Activated T-cell treated with anti-CD3 and anti-CD28 coated beads, Interleukin-2, amount 50 U/mL, for 24 hours (primary cell): ENCODE results near the gene GABRB1.

Experiments used
- DNase-seq: peaks from one replicate; pipeline ENCODE4 v3.0.0-alpha.2; 2020
- H3K27ac Mint-ChIP-seq: 2 replicates; pipeline ENCODE4 v1.8.0; 2020; ENCODE audit warnings: mild to moderate bottlenecking, mixed read lengths
- H3K27me3 Mint-ChIP-seq: 2 replicates; pipeline ENCODE4 v1.8.0; 2020; ENCODE audit warnings: mixed read lengths
- H3K36me3 Mint-ChIP-seq: 2 replicates; pipeline ENCODE4 v1.8.0; 2020; ENCODE audit warnings: low read depth, mixed read lengths
- H3K4me1 Mint-ChIP-seq: 2 replicates; pipeline ENCODE4 v1.8.0; 2020; ENCODE audit warnings: low read depth, mixed read lengths
- H3K4me3 Mint-ChIP-seq: 2 replicates; pipeline ENCODE4 v1.8.0; 2020; ENCODE audit warnings: mild to moderate bottlenecking, moderate library complexity, mixed read lengths
- H3K9me3 Mint-ChIP-seq: 2 replicates; pipeline ENCODE4 v1.8.0; 2020; ENCODE audit warnings: mixed read lengths

GABRB1 gene

GRCh38 chr4:47469951-47470350 is 438.6 kb downstream of the GABRB1 start:
- no peaks in the 10 kb centered on the region for H3K9me3 Mint-ChIP-seq
- no peaks in the 10 kb centered on the region for H3K4me1 Mint-ChIP-seq
- H3K27ac Mint-ChIP-seq: no peak overlapping the region
- H3K36me3 Mint-ChIP-seq: no peaks in the 10 kb centered on the region
- no peak for DNase-seq
- H3K4me3 Mint-ChIP-seq: no peak overlapping the region
- H3K27me3 Mint-ChIP-seq: peaks cover 7% of the 10 kb centered on the region

DNA sequence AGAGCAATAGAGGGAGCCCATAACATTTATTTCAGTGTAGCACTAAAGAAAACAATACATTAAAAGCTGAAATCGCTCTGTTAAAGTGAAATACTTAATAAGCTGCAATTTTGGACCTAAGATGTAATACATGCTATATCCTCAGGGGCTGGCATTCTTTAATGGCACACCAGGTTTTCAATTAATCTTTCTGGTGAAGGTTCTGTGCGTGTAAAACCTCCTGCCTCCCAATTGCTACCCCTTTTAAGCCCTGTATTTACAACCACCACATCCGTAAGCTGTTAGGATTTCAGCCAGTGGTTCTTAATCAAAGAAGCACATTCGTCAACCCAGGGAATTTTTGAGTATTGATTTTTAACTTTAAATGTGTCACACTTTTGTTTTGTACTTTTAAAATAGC is 439.7 kb downstream of the GABRB1 start:
- no peaks in the 10 kb centered on the region for H3K9me3 Mint-ChIP-seq
- peaks cover 7% of the 10 kb centered on the region for H3K27me3 Mint-ChIP-seq
- no peak overlapping the region for H3K27ac Mint-ChIP-seq
- H3K4me3 Mint-ChIP-seq: no peak overlapping the region
- no peak for DNase-seq
- H3K36me3 Mint-ChIP-seq: no peaks in the 10 kb centered on the region
- no peaks in the 10 kb centered on the region for H3K4me1 Mint-ChIP-seq

DNA sequence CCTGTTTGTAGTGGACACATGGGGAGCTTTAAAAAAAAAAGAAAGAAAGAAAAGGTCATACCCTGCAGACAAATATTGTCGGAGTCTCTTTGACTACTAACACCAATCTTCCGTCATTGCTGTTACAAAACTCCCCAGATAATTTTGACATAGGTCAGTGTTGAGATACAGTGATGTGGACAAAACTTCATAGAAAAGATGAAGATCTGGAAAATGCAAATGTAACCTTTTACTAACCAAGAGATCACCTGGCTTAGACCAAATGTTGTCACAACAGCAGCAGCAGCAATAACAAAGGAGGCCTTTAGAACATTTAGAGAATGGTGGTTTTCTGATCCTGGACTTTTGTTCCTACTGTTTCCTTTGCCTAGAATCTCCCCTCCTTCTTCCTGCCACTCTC is 440.2 kb downstream of the GABRB1 start:
- Mint-ChIP-seq H3K4me1 (no peaks in the 10 kb centered on the region), H3K9me3 (no peaks in the 10 kb centered on the region), H3K27ac (no peak overlapping the region), H3K4me3 (no peak overlapping the region), H3K36me3 (no peaks in the 10 kb centered on the region), H3K27me3 (peaks cover 7% of the 10 kb centered on the region)
- no peak for DNase-seq

DNA sequence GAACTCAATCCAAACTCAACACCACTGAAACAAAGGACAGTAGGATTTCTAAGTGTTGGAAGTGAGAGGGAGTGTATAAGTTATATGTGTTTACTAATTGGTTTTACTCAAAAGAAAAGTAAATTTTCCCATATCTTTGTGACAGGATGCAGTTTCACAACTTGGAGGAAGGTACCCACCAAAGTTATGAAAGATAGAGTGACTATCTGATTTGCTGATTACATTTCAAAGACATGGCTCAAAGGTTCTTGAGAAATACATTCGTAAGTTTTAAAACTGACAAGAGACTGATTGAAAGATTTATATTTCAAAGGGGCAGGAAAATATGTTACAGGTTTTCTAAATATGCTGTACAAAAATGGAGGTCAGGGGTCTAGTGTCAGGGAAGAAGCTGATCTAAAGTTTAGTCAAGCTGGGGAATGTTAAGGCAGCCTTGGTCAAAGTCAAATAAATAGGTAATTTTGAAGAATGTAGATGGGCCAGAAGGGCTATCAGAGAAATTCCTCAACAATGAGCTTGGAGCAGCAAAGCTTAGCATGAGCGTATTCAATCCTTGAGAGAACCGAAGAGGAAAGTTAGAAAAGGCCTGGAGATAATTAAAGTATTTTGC is 441.9 kb downstream of the GABRB1 start:
- no peaks in the 10 kb centered on the region for H3K36me3 Mint-ChIP-seq
- H3K4me3 Mint-ChIP-seq: no peak overlapping the region
- H3K9me3 Mint-ChIP-seq: no peaks in the 10 kb centered on the region
- H3K27me3 Mint-ChIP-seq: peaks cover 7% of the 10 kb centered on the region
- DNase-seq: no peak
- H3K27ac Mint-ChIP-seq: no peak overlapping the region
- no peaks in the 10 kb centered on the region for H3K4me1 Mint-ChIP-seq

- no peak overlapping the region for H3K27ac Mint-ChIP-seq
- H3K4me3 Mint-ChIP-seq: no peak overlapping the region
- DNase-seq: no peak
- H3K4me1 Mint-ChIP-seq: no peaks in the 10 kb centered on the region
- H3K36me3 Mint-ChIP-seq: no peaks in the 10 kb centered on the region
- no peaks in the 10 kb centered on the region for H3K9me3 Mint-ChIP-seq
- peaks cover 7% of the 10 kb centered on the region for H3K27me3 Mint-ChIP-seq
These were observed 443.4 kb downstream of the GABRB1 start for GRCh38 chr4:47474799-47475198.

DNA sequence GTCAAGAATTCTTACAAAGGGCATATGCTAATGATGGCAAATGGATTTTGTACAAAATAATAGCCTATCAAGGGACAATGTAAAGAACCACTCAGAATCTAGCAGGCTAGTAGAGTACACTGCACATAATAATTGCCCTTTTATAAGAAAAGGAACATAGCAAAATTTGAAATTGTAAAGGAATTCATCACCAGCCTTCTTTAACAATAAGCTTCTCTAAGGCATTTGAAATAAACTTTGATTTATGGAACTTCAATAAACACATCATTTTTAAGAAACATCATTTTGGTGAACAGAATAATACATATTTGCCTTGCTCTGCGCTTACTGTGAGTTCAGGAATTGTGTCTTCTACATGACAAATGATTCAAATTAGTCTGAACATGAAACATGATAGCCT is 444.0 kb downstream of the GABRB1 start:
- Mint-ChIP-seq H3K27me3 (peaks cover 7% of the 10 kb centered on the region), H3K4me1 (no peaks in the 10 kb centered on the region), H3K9me3 (no peaks in the 10 kb centered on the region)

More for the DNA sequence above, 444.0 kb downstream of the GABRB1 start:
- H3K4me3 Mint-ChIP-seq: no peak overlapping the region
- no peaks in the 10 kb centered on the region for H3K36me3 Mint-ChIP-seq
- DNase-seq: no peak
- no peak overlapping the region for H3K27ac Mint-ChIP-seq
